ENCODE data around the gene FYCO1. TPM values are rescaled to one million over a fixed set of nuclear protein-coding genes. Genes with fewer than 3 reads are reported as not detected.

Gene FYCO1
- total and polyA plus RNA-seq, 7 experiments from 2014 or later, result 0.95 to 27.5 (median 21.5) TPM

GRCh38 chr3:45868650-45869049 is 127.0 kb downstream of the FYCO1 start:
- POLR2A ChIA-PET, result interaction anchor here (0.6 kb wide), 1 partner anchor 1674 kb away, joined by 3 read pairs; no protein-coding TSS in a partner anchor
- ATAC-seq, result no peak

DNA sequence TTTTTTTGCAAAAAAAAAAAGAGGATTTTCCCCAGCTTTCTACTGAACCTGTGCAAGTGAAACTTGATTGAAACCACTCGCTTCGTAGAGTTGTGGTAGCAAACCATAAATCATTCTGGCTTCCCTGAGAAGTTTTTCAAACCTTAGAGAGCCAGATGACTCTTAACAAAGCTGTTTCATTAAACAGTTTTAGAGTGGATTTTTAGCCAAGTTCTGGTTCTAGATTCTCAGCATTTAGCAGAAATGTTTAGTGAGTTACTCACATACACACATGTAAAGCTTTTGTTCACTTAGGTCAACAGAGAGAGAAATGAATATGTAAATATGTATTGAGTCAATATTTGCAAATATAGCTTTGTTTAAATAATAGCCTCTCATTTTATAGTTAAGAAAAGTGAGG is 127.4 kb downstream of the FYCO1 start:
- intact Hi-C loops (cut with micrococcal nuclease), result no loop called here
- H3K4me1 ChIP-seq (ENCODE audit: control insufficient read depth in 2 of 2, insufficient read depth in 2 of 2, low read length in 2 of 2), result peaks cover 27 to 33% of the 10 kb centered on the region in 2 donors
- H3K27me3 Mint-ChIP-seq, result peaks cover 0 to 65% (median 4%) of the 10 kb centered on the region in 5 donors
- H3K27me3 ChIP-seq (ENCODE audit: control insufficient read depth in 2 of 2, insufficient read depth in 2 of 2, low read length in 2 of 2), result no peaks in the 10 kb centered on the region
- no peak overlapping the region for H3K4me3 Mint-ChIP-seq
- peaks cover 23 to 67% (median 49%) of the 10 kb centered on the region in 7 donors for H3K4me1 Mint-ChIP-seq
- CTCF ChIA-PET, result no interaction called here
- no peak for ATAC-seq
- DNase-seq, result no peak
- no peak overlapping the region for H3K27ac Mint-ChIP-seq
- peaks cover 0 to 7% (median 0%) of the 10 kb centered on the region in 5 donors for H3K36me3 Mint-ChIP-seq
- peaks cover 0 to 4% (median 0%) of the 10 kb centered on the region in 3 experiments for H3K9me3 ChIP-seq (ENCODE audit: control insufficient read depth in 2 of 3, low read length in 3 of 3)
- peaks cover 0 to 10% (median 2%) of the 10 kb centered on the region in 11 donors for H3K9me3 Mint-ChIP-seq
- no peak overlapping the region for H3K4me3 ChIP-seq (ENCODE audit: low read length)
- POLR2A ChIA-PET, result no interaction called here
- no peaks in the 10 kb centered on the region for H3K36me3 ChIP-seq (ENCODE audit: control insufficient read depth in 2 of 3, insufficient read depth in 3 of 3, low read length in 3 of 3)
- no peak overlapping the region for H3K27ac ChIP-seq (ENCODE audit: low read depth, low read length)

More at GRCh38 chr3:45868650-45869049, 127.0 kb downstream of the FYCO1 start:
- CTCF ChIA-PET, result no interaction called here
- H3K27ac Mint-ChIP-seq, result peak overlapping the region in 4 of 9 donors; percentile 26 to 48 (median 39)
- H3K36me3 ChIP-seq (ENCODE audit: control insufficient read depth in 2 of 3, insufficient read depth in 3 of 3, low read length in 3 of 3), result no peaks in the 10 kb centered on the region
- peaks cover 0 to 63% (median under 1%) of the 10 kb centered on the region in 5 donors for H3K27me3 Mint-ChIP-seq
- peaks cover 23 to 63% (median 49%) of the 10 kb centered on the region in 7 donors for H3K4me1 Mint-ChIP-seq
- H3K9me3 Mint-ChIP-seq, result peaks cover 0 to 8% (median 3%) of the 10 kb centered on the region in 11 donors
- H3K36me3 Mint-ChIP-seq, result peaks cover 0 to 2% (median 1%) of the 10 kb centered on the region in 5 donors
- intact Hi-C loops (cut with micrococcal nuclease), result no loop called here
- H3K9me3 ChIP-seq (ENCODE audit: control insufficient read depth in 2 of 3, low read length in 3 of 3), result peaks cover 0 to under 1% (median 0%) of the 10 kb centered on the region in 3 experiments
- H3K27ac ChIP-seq (ENCODE audit: low read depth, low read length), result no peak overlapping the region
- H3K4me3 ChIP-seq (ENCODE audit: low read length), result no peak overlapping the region
- no peak for DNase-seq
- peak overlapping the region in 3 of 10 donors; percentile 11 to 44 (median 25) for H3K4me3 Mint-ChIP-seq
- H3K27me3 ChIP-seq (ENCODE audit: control insufficient read depth in 2 of 2, insufficient read depth in 2 of 2, low read length in 2 of 2), result no peaks in the 10 kb centered on the region
- peaks cover 27 to 33% of the 10 kb centered on the region in 2 donors for H3K4me1 ChIP-seq (ENCODE audit: control insufficient read depth in 2 of 2, insufficient read depth in 2 of 2, low read length in 2 of 2)

Other genes with a start within 250 kb of the FYCO1 start
- gene SLC6A20, start 199.3 kb downstream of the FYCO1 start, total RNA-seq, result not detected
- not detected for gene SLC6A20, start 199.3 kb downstream of the FYCO1 start, polyA plus RNA-seq
- gene LZTFL1, start 153.7 kb downstream of the FYCO1 start, total RNA-seq, result 10 to 100 TPM in 4 of 5 experiments, 1 to 10 TPM in 1; 8.5 to 15.7 (median 12.6) TPM
- 10 to 100 TPM; 12.8 to 21.0 TPM for gene LZTFL1, start 153.7 kb downstream of the FYCO1 start, polyA plus RNA-seq
- gene CCR9, start 109.3 kb downstream of the FYCO1 start, total RNA-seq, result under 1 TPM in 4 of 5 experiments, not detected in 1; 0.40 to 0.66 (median 0.56) TPM
- gene CCR9, start 109.3 kb downstream of the FYCO1 start, polyA plus RNA-seq, result under 1 TPM; 0.31 to 0.45 TPM
- 10 to 100 TPM in 1 of 5 experiments, 1 to 10 TPM in 1, under 1 TPM in 2, not detected in 1; 0.19 to 33.7 (median 0.75) TPM for gene CXCR6, start 52.4 kb downstream of the FYCO1 start, total RNA-seq
- under 1 TPM; 0.12 to 0.18 TPM for gene CXCR6, start 52.4 kb downstream of the FYCO1 start, polyA plus RNA-seq
- gene XCR1, start 31.7 kb upstream of the FYCO1 start, total RNA-seq, result under 1 TPM in 2 of 5 experiments, not detected in 3; 0.05 to 0.88 TPM
- not detected for gene XCR1, start 31.7 kb upstream of the FYCO1 start, polyA plus RNA-seq
- 10 to 100 TPM in 2 of 5 experiments, 1 to 10 TPM in 3; 2.2 to 27.6 (median 4.5) TPM for gene CCR1, start 212.5 kb upstream of the FYCO1 start, total RNA-seq
- gene CCR1, start 212.5 kb upstream of the FYCO1 start, polyA plus RNA-seq, result under 1 TPM; 0.08 to 0.09 TPM
- 1 to 10 TPM in 2 of 5 experiments, under 1 TPM in 1, not detected in 2; 0.17 to 7.4 (median 2.4) TPM for gene CCR3, start 246.6 kb upstream of the FYCO1 start, total RNA-seq
- gene CCR3, start 246.6 kb upstream of the FYCO1 start, polyA plus RNA-seq, result not detected

Data from naive thymus-derived CD4-positive, alpha-beta T cell (primary cell).